ENCODE results near the gene PKM. TPM values are rescaled to one million over a fixed set of nuclear protein-coding genes. Genes with fewer than 3 reads are reported as not detected.

Gene PKM
- total and polyA plus RNA-seq, 4 donors, result 12.9 to 61.2 (median 29.7) TPM

Other genes starting within 250 kb of the PKM start
- 10 to 100 TPM; 12.0 to 14.9 TPM for gene MYO9A, start 113.0 kb downstream of the PKM start, total RNA-seq
- gene MYO9A, start 113.0 kb downstream of the PKM start, polyA plus RNA-seq, result 1 to 10 TPM; 1.4 to 4.7 TPM
- 1 to 10 TPM in 1 of 2 donors, under 1 TPM in 1; 0.67 to 1.0 TPM for gene SENP8, start 112.8 kb downstream of the PKM start, total RNA-seq
- 1 to 10 TPM in 1 of 2 donors, under 1 TPM in 1; 0.74 to 1.0 TPM for gene SENP8, start 112.8 kb downstream of the PKM start, polyA plus RNA-seq
- gene GRAMD2A, start 33.4 kb downstream of the PKM start, total RNA-seq, result not detected
- not detected for gene GRAMD2A, start 33.4 kb downstream of the PKM start, polyA plus RNA-seq
- 1 to 10 TPM; 4.3 to 10.0 TPM for gene PARP6, start 41.4 kb upstream of the PKM start, total RNA-seq
- 10 to 100 TPM in 1 of 2 donors, 1 to 10 TPM in 1; 8.7 to 15.3 TPM for gene PARP6, start 41.4 kb upstream of the PKM start, polyA plus RNA-seq
- gene CELF6, start 89.0 kb upstream of the PKM start, total RNA-seq, result under 1 TPM; 0.14 to 0.92 TPM
- gene CELF6, start 89.0 kb upstream of the PKM start, polyA plus RNA-seq, result under 1 TPM; 0.10 to 0.74 TPM
- gene HEXA, start 144.8 kb upstream of the PKM start, total RNA-seq, result 10 to 100 TPM; 38.1 to 42.9 TPM
- gene HEXA, start 144.8 kb upstream of the PKM start, polyA plus RNA-seq, result 10 to 100 TPM; 62.5 to 69.0 TPM
- gene TMEM202, start 167.1 kb upstream of the PKM start, total RNA-seq, result not detected
- not detected for gene TMEM202, start 167.1 kb upstream of the PKM start, polyA plus RNA-seq
- 10 to 100 TPM; 23.3 to 23.8 TPM for gene ARIH1, start 243.1 kb upstream of the PKM start, total RNA-seq
- 10 to 100 TPM; 10.8 to 14.3 TPM for gene ARIH1, start 243.1 kb upstream of the PKM start, polyA plus RNA-seq